Panc1 (cell line): ENCODE data around the gene DIPK1B. TPM values are rescaled to one million over a fixed set of nuclear protein-coding genes. Genes with fewer than 3 reads are reported as not detected.
"Not testable (repeated sequence)": the region's sequence is repeated elsewhere in the genome, so short reads cannot be mapped to it uniquely, and the experiment has no call there.

Source experiments
- ATAC-seq: fragments of 200-7000 bp; cut with Tn5 transposase; 2 replicates; pipeline ENCODE4 v1.9.1; 2020; ENCODE audit warnings: mild to moderate bottlenecking, moderate library complexity
- BruUV-seq: library from RNA; stranded (reverse); fragments of 400-500 nt; replicated peaks from 2 replicates; lab custom pipeline; 2021; lab: Mats Ljungman, UMichigan
- CTCF ChIA-PET: fragments of 300-600 bp; sonication (Branson Sonifier 250); formaldehyde crosslinking; loops from one replicate; lab custom pipeline; 2022; ENCODE audit warnings: antibody characterized with exemption; lab: Charles Lee
- POLR2A ChIA-PET: fragments of 300-600 bp; sonication (Branson Sonifier 250); formaldehyde crosslinking; loops from one replicate; lab custom pipeline; 2022; ENCODE audit warnings: antibody characterized with exemption; lab: Charles Lee
- DNase-seq: peaks from one replicate; pipeline ENCODE4 v3.0.0-alpha.2; 2010; ENCODE audit warnings: low read depth, low spot score
- H3K27ac ChIP-seq: 2 replicates; pipeline ENCODE4 v1.5.1; 2011; ENCODE audit warnings: mild to moderate bottlenecking, low read length, inconsistent platforms
- H3K27me3 ChIP-seq: fragments of 200-500 bp; sonication (Bioruptor generic); 2 replicates; pipeline ENCODE4 v1.6.0; 2014; ENCODE audit warnings: low read length, inconsistent platforms; ENCODE audit not compliant: control insufficient read depth, insufficient read depth
- H3K36me3 ChIP-seq: fragments of 200-500 bp; sonication (Bioruptor generic); 2 replicates; pipeline ENCODE4 v1.5.1; 2014; ENCODE audit warnings: inconsistent platforms, mild to moderate bottlenecking, low read length, moderate library complexity; ENCODE audit not compliant: control insufficient read depth, insufficient read depth
- H3K4me1 ChIP-seq: 2 replicates; pipeline ENCODE4 v1.5.1; 2011; ENCODE audit warnings: inconsistent platforms, mild to moderate bottlenecking, low read length, moderate library complexity; ENCODE audit not compliant: control insufficient read depth, insufficient read depth
- H3K4me3 ChIP-seq, 2 experiments: 2 replicates each; pipeline ENCODE4 v1.5.1; 2011 to 2012; ENCODE audit warnings: low read depth in 2 of 2, low read length in 2 of 2, mild to moderate bottlenecking in 2 of 2, inconsistent platforms in 1 of 2, moderate library complexity in 1 of 2
- H3K9me3 ChIP-seq: fragments of 200-500 bp; sonication (Bioruptor generic); 2 replicates; pipeline ENCODE4 v1.5.1; 2014; ENCODE audit warnings: low read depth, mild to moderate bottlenecking, inconsistent platforms, low read length, moderate library complexity; ENCODE audit not compliant: control insufficient read depth, insufficient read depth
- CTCF ChIP-seq: fragments of 450-650 bp; IDR thresholded peaks from 2 replicates; pipeline ENCODE4 v1.5.1; 2017; ENCODE audit warnings: mild to moderate bottlenecking
- POLR2AphosphoS5 ChIP-seq: IDR thresholded peaks from 2 replicates; pipeline ENCODE4 v1.6.1; 2012; ENCODE audit warnings: mild to moderate bottlenecking, low read depth, low read length, moderate library complexity
- REST ChIP-seq, 2 experiments: IDR thresholded peaks; 2 replicates each; pipeline ENCODE4 v1.6.1; 2011 to 2012; ENCODE audit warnings: low read depth in 2 of 2, control low read depth in 1 of 2, low read length in 1 of 2, mild to moderate bottlenecking in 1 of 2, moderate library complexity in 1 of 2; ENCODE audit not compliant: insufficient read depth in 1 of 2
- SIN3A ChIP-seq: IDR thresholded peaks from 2 replicates; pipeline ENCODE4 v1.6.1; 2012; ENCODE audit warnings: low read depth, mild to moderate bottlenecking, low read length, moderate library complexity, borderline replicate concordance; ENCODE audit not compliant: insufficient read depth
- TCF7L2 ChIP-seq: IDR thresholded peaks from 2 replicates; pipeline ENCODE4 v1.6.1; 2011; ENCODE audit warnings: mild to moderate bottlenecking, low read depth, low read length, inconsistent platforms
- in situ Hi-C: cut with HindIII; loops from 2 replicates; pipeline ENCODE4 v1.10.0; 2016; ENCODE audit warnings: low sequenced_read_pairs, low pct_unique_long_range_greater_than_20kb
- intact Hi-C: fragments of 100-400 bp; cut with micrococcal nuclease; formaldehyde crosslinking; loops from one replicate; pipeline ENCODE4 v1.10.0; 2022; ENCODE audit not compliant: unreplicated experiment
- total RNA-seq: library from RNA; stranded (reverse); gene quantifications from one replicate; pipeline ENCODE4 v1.2.1, GENCODE V29; 2021; ENCODE audit not compliant: unreplicated experiment

DIPK1B gene
- total RNA-seq, 1 experiment from 2014 or later = 10.6 TPM

- ATAC-seq (no peak), DNase-seq (no peak)
- no TSS peak for BruUV-seq
- Histone ChIP-seq H3K36me3 (no peaks in the 10 kb centered on the region), H3K4me1 (no peaks in the 10 kb centered on the region), H3K27me3 (no peaks in the 10 kb centered on the region), H3K27ac (no peak overlapping the region), H3K4me3 (no peak overlapping the region), H3K9me3 (no peaks in the 10 kb centered on the region)
- TF ChIP-seq POLR2AphosphoS5 = no peak
- no peak for TF ChIP-seq CTCF
- TF ChIP-seq REST (IDR thresholded peaks at IDR 0.05; ENCODE audit: insufficient read depth in 1 of 2, low read depth in 2 of 2, low read length in 1 of 2) = no peak
- TF ChIP-seq TCF7L2 = no peak
- no peak for TF ChIP-seq SIN3A
- in situ Hi-C loops = no loop called here
- ChIA-PET POLR2A (no interaction called here), CTCF (interaction anchor here (0.8 kb wide), 1 partner anchor 11 kb away, joined by 3 read pairs; no protein-coding TSS in a partner anchor)
- intact Hi-C loops = no loop called here
Measured at GRCh38 chr9:136703276-136703860, 9.0 kb upstream of the DIPK1B start.

GRCh38 chr9:136704741-136705140 is 7.6 kb upstream of the DIPK1B start:
- ATAC-seq, POLR2A ChIA-PET, H3K27ac ChIP-seq, H3K27me3 ChIP-seq, H3K4me1 ChIP-seq, in situ Hi-C loops, H3K36me3 ChIP-seq, BruUV-seq, intact Hi-C loops, DNase-seq, H3K9me3 ChIP-seq, H3K4me3 ChIP-seq: not testable (repeated sequence)
- CTCF ChIA-PET = interaction anchor here (0.7 kb wide), 1 partner anchor 41 kb away, joined by 6 read pairs; no protein-coding TSS in a partner anchor

GRCh38 chr9:136705564-136705963 is 6.8 kb upstream of the DIPK1B start:
- DNase-seq (no peak), ATAC-seq (no peak)
- Histone ChIP-seq H3K4me1 (no peaks in the 10 kb centered on the region; the same call in 1 of the 2 replicates), H3K27me3 (no peaks in the 10 kb centered on the region), H3K9me3 (no peaks in the 10 kb centered on the region), H3K27ac (no peak overlapping the region), H3K4me3 (no peak overlapping the region), H3K36me3 (no peaks in the 10 kb centered on the region)
- ChIA-PET CTCF (interaction anchor here (0.7 kb wide), 1 partner anchor 41 kb away, joined by 6 read pairs; no protein-coding TSS in a partner anchor), POLR2A (interaction anchor here (0.5 kb wide), 1 partner anchor 89 kb away, joined by 11 read pairs; no protein-coding TSS in a partner anchor)
- in situ Hi-C loops (no loop called here), intact Hi-C loops (no loop called here)
- TF ChIP-seq TCF7L2 (no peak), POLR2AphosphoS5 (no peak), SIN3A (no peak), REST (IDR thresholded peaks at IDR 0.05; ENCODE audit: insufficient read depth in 1 of 2, low read depth in 2 of 2, low read length in 1 of 2) (no peak), CTCF (no peak)
- no TSS peak for BruUV-seq
